HCT116 (cell line): ENCODE results near the gene RPLP2. TPM values are rescaled to one million over a fixed set of nuclear protein-coding genes. Genes with fewer than 3 reads are reported as not detected.

Experiments
- ATAC-seq: fragments of 200-7000 bp; cut with Tn5 transposase; 2 replicates; pipeline ENCODE4 v1.9.1; 2020; ENCODE audit warnings: mild to moderate bottlenecking, moderate library complexity
- BruUV-seq: library from RNA; stranded (reverse); fragments of 400-500 nt; replicated peaks from 2 replicates; lab custom pipeline; 2021; lab: Mats Ljungman, UMichigan
- CTCF ChIA-PET: fragments of 300-600 bp; sonication (Branson Sonifier 250); formaldehyde crosslinking; loops from one replicate; lab custom pipeline; 2021; ENCODE audit warnings: antibody characterized with exemption; lab: Charles Lee
- POLR2A ChIA-PET: fragments of 300-600, 350-600 bp; sonication (Branson Sonifier 250); formaldehyde crosslinking; loops from one replicate; lab custom pipeline; 2021; ENCODE audit warnings: antibody characterized with exemption; lab: Charles Lee
- RAD21 ChIA-PET, 2 experiments: fragments of 300-600 bp; sonication (Branson Sonifier 250); formaldehyde crosslinking; loops; one replicate each; lab custom pipeline; 2023; ENCODE audit warnings: low total read pairs in 2 of 2; ENCODE audit not compliant: uncharacterized antibody in 2 of 2, unreplicated experiment in 2 of 2, low non-redundant PET in 1 of 2; lab: Charles Lee
- DNase-seq: peaks from one replicate; pipeline ENCODE4 v3.0.0-alpha.2; 2010; ENCODE audit warnings: low read depth, low spot score
- H2AFZ ChIP-seq: fragments of 200-600 bp; shearing (Covaris generic), sonication (generic); 2 replicates; pipeline ENCODE4 v1.6.1; 2017; ENCODE audit warnings: low read depth, mixed run types, mixed read lengths, antibody characterized with exemption, low read length; ENCODE audit not compliant: poor library complexity, severe bottlenecking
- H3K27ac ChIP-seq: 2 replicates; pipeline ENCODE4 v1.5.1; 2012; ENCODE audit warnings: low read depth, low read length
- H3K27me3 ChIP-seq: fragments of 200-600 bp; sonication (generic); 2 replicates; pipeline ENCODE4 v1.6.1; 2016; ENCODE audit warnings: mixed run types, low read length, mixed read lengths; ENCODE audit not compliant: insufficient read depth
- H3K36me3 ChIP-seq, 2 experiments: fragments of 200-500 bp in 1 of 2; fragments of 200-600 bp in 1 of 2; sonication (Bioruptor generic) in 1 of 2; sonication (generic) in 1 of 2; 2 replicates each; pipeline versions ENCODE4 v1.5.1 to v1.6.1; 2014 to 2016; ENCODE audit warnings: low read length in 2 of 2, inconsistent platforms in 1 of 2, mixed read lengths in 1 of 2, mixed run types in 1 of 2; ENCODE audit not compliant: insufficient read depth in 2 of 2, control insufficient read depth in 1 of 2
- H3K4me1 ChIP-seq, 2 experiments: fragments of 200-600 bp in 1 of 2; sonication (generic) in 1 of 2; 2 replicates each; pipeline versions ENCODE4 v1.5.1 to v1.6.1; 2012 to 2017; ENCODE audit warnings: low read length in 2 of 2, inconsistent platforms in 1 of 2, mild to moderate bottlenecking in 1 of 2, mixed read lengths in 1 of 2, mixed run types in 1 of 2, moderate library complexity in 1 of 2; ENCODE audit not compliant: insufficient read depth in 2 of 2, control insufficient read depth in 1 of 2
- H3K4me2 ChIP-seq: fragments of 200-600 bp; sonication (generic); 2 replicates; pipeline ENCODE4 v1.6.1; 2017; ENCODE audit warnings: mixed run types, low read length, mixed read lengths
- H3K4me3 ChIP-seq, 2 experiments: fragments of 200-600 bp in 1 of 2; sonication (generic) in 1 of 2; replicated peaks in 1 of 2; 2 replicates each; pipeline ENCODE4 v1.5.1; 2011 to 2016; ENCODE audit warnings: low read length in 2 of 2, control low read depth in 1 of 2, low read depth in 1 of 2, mild to moderate bottlenecking in 1 of 2, mixed read lengths in 1 of 2, mixed run types in 1 of 2
- H3K79me2 ChIP-seq: fragments of 200-600 bp; sonication (generic); 2 replicates; pipeline ENCODE4 v1.6.1; 2017; ENCODE audit warnings: mild to moderate bottlenecking, mixed run types, low read length, moderate library complexity, mixed read lengths; ENCODE audit not compliant: insufficient read depth
- H3K9ac ChIP-seq: fragments of 200-600 bp; sonication (generic); 2 replicates; pipeline ENCODE4 v1.6.1; 2016; ENCODE audit warnings: low read length, mixed read lengths
- H3K9me2 ChIP-seq: fragments of 200-600 bp; sonication (generic), shearing (Covaris generic); 2 replicates; pipeline ENCODE4 v1.6.1; 2017; ENCODE audit warnings: mixed run types, mild to moderate bottlenecking, moderate library complexity; ENCODE audit not compliant: insufficient read depth
- H3K9me3 ChIP-seq, 2 experiments: fragments of 200-500 bp in 1 of 2; fragments of 200-600 bp in 1 of 2; sonication (Bioruptor generic) in 1 of 2; sonication (generic) in 1 of 2; 2 replicates each; pipeline ENCODE4 v1.6.1; 2014 to 2017; ENCODE audit warnings: low read length in 2 of 2, mixed read lengths in 2 of 2, inconsistent platforms in 1 of 2, low read depth in 1 of 2, mild to moderate bottlenecking in 1 of 2, mixed run types in 1 of 2, moderate library complexity in 1 of 2; ENCODE audit not compliant: control insufficient read depth in 1 of 2, insufficient read depth in 1 of 2
- H4K20me1 ChIP-seq: fragments of 200-600 bp; sonication (generic), shearing (Covaris generic); 2 replicates; pipeline ENCODE4 v1.6.1; 2017; ENCODE audit warnings: mixed run types, mild to moderate bottlenecking, moderate library complexity; ENCODE audit not compliant: insufficient read depth
- POLR2A ChIP-seq: IDR thresholded peaks from 2 replicates; pipeline ENCODE4 v1.7.0; 2011; ENCODE audit warnings: borderline replicate concordance; ENCODE audit not compliant: insufficient read depth, insufficient read length; ENCODE audit errors: extremely low read depth
- SIN3A ChIP-seq: IDR thresholded peaks from 2 replicates; pipeline ENCODE4 v1.6.1; 2012; ENCODE audit warnings: low read depth
- SP1 ChIP-seq: IDR thresholded peaks from 2 replicates; pipeline ENCODE4 v1.6.1; 2012; ENCODE audit warnings: low read depth
- intact Hi-C: fragments of 100-400 bp; cut with micrococcal nuclease; formaldehyde crosslinking; loops from 2 replicates; pipeline ENCODE4 v1.10.0; 2022
- total RNA-seq: library from RNA; stranded (reverse); gene quantifications from one replicate; pipeline ENCODE4 v1.2.1, GENCODE V29; 2021; ENCODE audit not compliant: unreplicated experiment
- TF ChIP-seq, protein P1 (sequence below), 3 experiments: fragments of 200-600 bp in 1 of 3; sonication (generic) in 1 of 3; IDR thresholded peaks in 2 of 3; conservative IDR thresholded peaks in 1 of 3; 2 replicates each; pipeline ENCODE4 v1.5.1; 2012 to 2017; ENCODE audit warnings: low read depth in 2 of 3, low read length in 2 of 3, antibody characterized with exemption in 1 of 3, borderline replicate concordance in 1 of 3, control low read depth in 1 of 3, mild to moderate bottlenecking in 1 of 3, mixed read lengths in 1 of 3, mixed run types in 1 of 3, moderate library complexity in 1 of 3; ENCODE audit not compliant: insufficient read depth in 1 of 3
- TF ChIP-seq, protein P2 (sequence below): IDR thresholded peaks from 2 replicates; pipeline ENCODE4 v1.6.1; 2011; ENCODE audit warnings: mild to moderate bottlenecking, low read length, moderate library complexity; ENCODE audit not compliant: insufficient replicate concordance; ENCODE audit errors: extremely low read depth

Gene RPLP2
- total RNA-seq, 1 experiment from 2014 or later: 3,615 TPM

GRCh38 chr11:773830-774229 lies 35.9 kb upstream of the RPLP2 start:
- POLR2A ChIA-PET: no interaction called here
- Histone ChIP-seq H4K20me1 (no peaks in the 10 kb centered on the region), H3K9ac (no peak overlapping the region), H3K27me3 (no peaks in the 10 kb centered on the region), H3K4me3 (no peak overlapping the region), H3K36me3 (peaks cover 19 to 41% of the 10 kb centered on the region in 2 experiments; a peak in 3 of 4 replicates), H3K27ac (no peak overlapping the region; the same call in 1 of the 2 replicates), H3K4me1 (peaks cover 12 to 26% of the 10 kb centered on the region in 2 experiments), H3K79me2 (peaks cover 77% of the 10 kb centered on the region), H3K9me3 (no peaks in the 10 kb centered on the region), H3K4me2 (no peak overlapping the region), H2AFZ (no peak overlapping the region), H3K9me2 (no peaks in the 10 kb centered on the region)
- intact Hi-C loops: no loop called here
- DNase-seq: no peak
- no TSS peak for BruUV-seq
- ATAC-seq: no peak
- no peak for TF ChIP-seq SIN3A
- RAD21 ChIA-PET: no interaction called here
- CTCF ChIA-PET: no interaction called here

DNA sequence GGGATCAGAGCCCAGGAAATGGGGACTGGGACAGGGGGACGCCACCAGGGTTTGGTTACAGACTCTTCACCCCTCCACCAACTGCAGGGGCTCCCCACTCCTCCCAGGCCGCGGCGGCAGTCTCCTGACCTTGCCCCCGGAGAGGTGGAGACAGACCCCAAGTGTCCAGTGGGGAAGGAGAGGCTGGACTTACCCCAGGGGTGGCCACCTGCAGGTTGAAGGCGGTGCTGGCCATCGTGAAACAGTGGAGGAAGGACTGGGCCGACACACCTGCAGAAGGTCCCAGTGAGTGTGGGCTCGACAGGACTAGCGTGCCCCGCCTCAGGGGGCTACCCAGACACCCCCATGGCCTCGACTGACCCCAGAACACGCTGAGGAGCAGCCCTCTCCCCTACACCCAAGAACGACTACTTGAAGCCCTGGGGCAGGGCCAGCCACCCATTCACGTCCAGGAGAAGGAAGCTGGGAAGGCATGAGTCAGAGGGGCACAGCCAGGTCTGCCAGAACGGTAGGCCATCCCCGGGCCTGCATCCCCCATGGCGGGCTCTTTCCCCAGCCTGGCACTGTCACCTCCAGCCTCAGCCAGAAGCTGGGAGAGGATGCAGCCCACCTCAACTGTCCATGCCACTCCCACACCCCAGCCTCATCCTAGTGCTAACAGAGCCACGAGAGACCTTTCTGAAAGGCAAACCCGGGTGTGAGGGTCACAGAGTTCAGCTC lies 34.7 kb upstream of the RPLP2 start:
- TF ChIP-seq, protein P1, sequence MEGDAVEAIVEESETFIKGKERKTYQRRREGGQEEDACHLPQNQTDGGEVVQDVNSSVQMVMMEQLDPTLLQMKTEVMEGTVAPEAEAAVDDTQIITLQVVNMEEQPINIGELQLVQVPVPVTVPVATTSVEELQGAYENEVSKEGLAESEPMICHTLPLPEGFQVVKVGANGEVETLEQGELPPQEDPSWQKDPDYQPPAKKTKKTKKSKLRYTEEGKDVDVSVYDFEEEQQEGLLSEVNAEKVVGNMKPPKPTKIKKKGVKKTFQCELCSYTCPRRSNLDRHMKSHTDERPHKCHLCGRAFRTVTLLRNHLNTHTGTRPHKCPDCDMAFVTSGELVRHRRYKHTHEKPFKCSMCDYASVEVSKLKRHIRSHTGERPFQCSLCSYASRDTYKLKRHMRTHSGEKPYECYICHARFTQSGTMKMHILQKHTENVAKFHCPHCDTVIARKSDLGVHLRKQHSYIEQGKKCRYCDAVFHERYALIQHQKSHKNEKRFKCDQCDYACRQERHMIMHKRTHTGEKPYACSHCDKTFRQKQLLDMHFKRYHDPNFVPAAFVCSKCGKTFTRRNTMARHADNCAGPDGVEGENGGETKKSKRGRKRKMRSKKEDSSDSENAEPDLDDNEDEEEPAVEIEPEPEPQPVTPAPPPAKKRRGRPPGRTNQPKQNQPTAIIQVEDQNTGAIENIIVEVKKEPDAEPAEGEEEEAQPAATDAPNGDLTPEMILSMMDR (IDR thresholded peaks at IDR 0.05 in 2 of 3, conservative IDR thresholded peaks at IDR 0.05 in 1 of 3; ENCODE audit: borderline replicate concordance in 1 of 3, insufficient read depth in 1 of 3, low read depth in 2 of 3, low read length in 2 of 3): 0 out of 6 replicates have a peak, but pooled peaks of 1 of the 3 experiments have one; percentile 5
- no peak for TF ChIP-seq POLR2A
- TF ChIP-seq, protein P2, sequence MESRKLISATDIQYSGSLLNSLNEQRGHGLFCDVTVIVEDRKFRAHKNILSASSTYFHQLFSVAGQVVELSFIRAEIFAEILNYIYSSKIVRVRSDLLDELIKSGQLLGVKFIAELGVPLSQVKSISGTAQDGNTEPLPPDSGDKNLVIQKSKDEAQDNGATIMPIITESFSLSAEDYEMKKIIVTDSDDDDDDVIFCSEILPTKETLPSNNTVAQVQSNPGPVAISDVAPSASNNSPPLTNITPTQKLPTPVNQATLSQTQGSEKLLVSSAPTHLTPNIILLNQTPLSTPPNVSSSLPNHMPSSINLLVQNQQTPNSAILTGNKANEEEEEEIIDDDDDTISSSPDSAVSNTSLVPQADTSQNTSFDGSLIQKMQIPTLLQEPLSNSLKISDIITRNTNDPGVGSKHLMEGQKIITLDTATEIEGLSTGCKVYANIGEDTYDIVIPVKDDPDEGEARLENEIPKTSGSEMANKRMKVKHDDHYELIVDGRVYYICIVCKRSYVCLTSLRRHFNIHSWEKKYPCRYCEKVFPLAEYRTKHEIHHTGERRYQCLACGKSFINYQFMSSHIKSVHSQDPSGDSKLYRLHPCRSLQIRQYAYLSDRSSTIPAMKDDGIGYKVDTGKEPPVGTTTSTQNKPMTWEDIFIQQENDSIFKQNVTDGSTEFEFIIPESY: no peak
- TF ChIP-seq SP1: no peak
- no peak overlapping the region for H2AFZ ChIP-seq
- DNase-seq (no peak), ATAC-seq (no peak)
- peaks cover 89% of the 10 kb centered on the region for H3K79me2 ChIP-seq
- H3K36me3 ChIP-seq: peaks cover 18 to 38% of the 10 kb centered on the region in 2 experiments; a peak in 3 of 4 replicates
- POLR2A ChIA-PET: interaction anchor here (0.8 kb wide), 1 partner anchor 11 kb away, joined by 4 read pairs; no protein-coding TSS in a partner anchor
- H4K20me1 ChIP-seq: no peaks in the 10 kb centered on the region
- CTCF ChIA-PET: interaction anchor here (1.0 to 1.7 kb wide), 4 partner anchors 9 to 33 kb away, joined by 3 to 4 read pairs (median 3); no protein-coding TSS in a partner anchor
- peak overlapping the region; percentile 4 to 9; a peak in 2 of 4 replicates for H3K4me3 ChIP-seq
- H3K27ac ChIP-seq: peak overlapping the region; percentile 95; the same call in 1 of the 2 replicates
- intact Hi-C loops: no loop called here
- peaks cover 15 to 32% of the 10 kb centered on the region in 2 experiments for H3K4me1 ChIP-seq
- peak overlapping the region; percentile 92 for H3K4me2 ChIP-seq
- H3K27me3 ChIP-seq: no peaks in the 10 kb centered on the region
- RAD21 ChIA-PET: no interaction called here
- no TSS peak for BruUV-seq
- peak overlapping the region; percentile 99 for H3K9ac ChIP-seq
- no peaks in the 10 kb centered on the region for H3K9me2 ChIP-seq
- H3K9me3 ChIP-seq: no peaks in the 10 kb centered on the region
